HepG2 (cell line): Measurements from ENCODE around the gene E2F3. TPM values are rescaled to one million over a fixed set of nuclear protein-coding genes. Genes with fewer than 3 reads are reported as not detected.

Experiments used
- CBX5 ChIP-seq: sonication (generic); formaldehyde crosslinking; IDR thresholded peaks from 2 replicates; pipeline ENCODE4 v1.4.0; 2020; ENCODE audit warnings: missing genetic modification reagents, borderline replicate concordance
- CCDC6 ChIP-seq: sonication (generic); formaldehyde crosslinking; IDR thresholded peaks from 2 replicates; pipeline ENCODE4 v1.8.1; 2022; ENCODE audit warnings: mild to moderate bottlenecking, missing genetic modification reagents, moderate library complexity
- ELF3 ChIP-seq: IDR thresholded peaks from 2 replicates; pipeline ENCODE4 v1.6.1; 2016; ENCODE audit warnings: missing genetic modification reagents, missing compliant biosample characterization
- ELF4 ChIP-seq: sonication (generic); formaldehyde crosslinking; IDR thresholded peaks from 2 replicates; pipeline ENCODE4 v1.5.0; 2020; ENCODE audit warnings: missing genetic modification reagents, mild to moderate bottlenecking, moderate library complexity, borderline replicate concordance
- FOXM1 ChIP-seq: sonication (generic); formaldehyde crosslinking; IDR thresholded peaks from 2 replicates; pipeline ENCODE4 v1.5.0; 2020; ENCODE audit warnings: missing genetic modification reagents
- HNRNPUL1 ChIP-seq: fragments of 200-400 bp; formaldehyde crosslinking; IDR thresholded peaks from 2 replicates; pipeline ENCODE4 v1.6.1; 2017; ENCODE audit warnings: low read depth, mild to moderate bottlenecking, low read length, moderate library complexity
- JUN ChIP-seq: sonication (generic); formaldehyde crosslinking; IDR thresholded peaks from 2 replicates; pipeline ENCODE4 v1.4.0; 2020; ENCODE audit warnings: mild to moderate bottlenecking, missing genetic modification reagents
- KAT8 ChIP-seq: IDR thresholded peaks from 2 replicates; pipeline ENCODE4 v1.6.1; 2016; ENCODE audit warnings: missing genetic modification reagents, missing compliant biosample characterization
- MAFK ChIP-seq, 2 experiments: IDR thresholded peaks in 1 of 2; conservative IDR thresholded peaks in 1 of 2; 2 replicates each; pipeline ENCODE4 v1.6.1; 2011; ENCODE audit warnings: improper control_type of control experiment in 2 of 2, low read length in 2 of 2
- MIER2 ChIP-seq: IDR thresholded peaks from 2 replicates; pipeline ENCODE4 v1.6.1; 2016; ENCODE audit warnings: missing biosample characterization, missing genetic modification reagents
- MTF1 ChIP-seq: sonication (generic); formaldehyde crosslinking; IDR thresholded peaks from 2 replicates; pipeline ENCODE4 v1.5.0; 2020; ENCODE audit warnings: missing genetic modification reagents
- MXD4 ChIP-seq: IDR thresholded peaks from 2 replicates; pipeline ENCODE4 v1.6.1; 2016; ENCODE audit warnings: mild to moderate bottlenecking, missing biosample characterization, missing genetic modification reagents
- NFE2L2 ChIP-seq: fragments of 150-350 bp; IDR thresholded peaks from 2 replicates; pipeline ENCODE4 v1.6.1; 2014; ENCODE audit warnings: low read length
- NFYB ChIP-seq: sonication (generic); formaldehyde crosslinking; IDR thresholded peaks from 2 replicates; pipeline ENCODE4 v1.4.0; 2020; ENCODE audit warnings: missing genetic modification reagents
- PHF21A ChIP-seq: sonication (generic); formaldehyde crosslinking; IDR thresholded peaks from 2 replicates; pipeline ENCODE4 v1.5.0; 2020; ENCODE audit warnings: mild to moderate bottlenecking, missing genetic modification reagents
- PRDM15 ChIP-seq: sonication (generic); formaldehyde crosslinking; IDR thresholded peaks from 2 replicates; pipeline ENCODE4 v1.4.0; 2020; ENCODE audit warnings: missing genetic modification reagents
- SP5 ChIP-seq: IDR thresholded peaks from 2 replicates; pipeline ENCODE4 v1.6.1; 2016; ENCODE audit warnings: low read depth, borderline replicate concordance
- TBP ChIP-seq: sonication (generic); formaldehyde crosslinking; IDR thresholded peaks from 2 replicates; pipeline ENCODE4 v1.5.0; 2020; ENCODE audit warnings: missing genetic modification reagents
- TP53 ChIP-seq: sonication (generic); formaldehyde crosslinking; conservative IDR thresholded peaks from 2 replicates; pipeline ENCODE4 v1.4.0; 2020; ENCODE audit warnings: missing genetic modification reagents
- ZBTB8A ChIP-seq: sonication (generic); formaldehyde crosslinking; IDR thresholded peaks from 2 replicates; pipeline ENCODE4 v1.4.0; 2020; ENCODE audit warnings: mild to moderate bottlenecking, low read depth, missing genetic modification reagents, borderline replicate concordance
- ZFAT ChIP-seq: sonication (generic); formaldehyde crosslinking; conservative IDR thresholded peaks from 2 replicates; pipeline ENCODE4 v1.8.1; 2023; ENCODE audit warnings: missing genetic modification reagents, inconsistent platforms
- ZFP82 ChIP-seq: sonication (generic); formaldehyde crosslinking; IDR thresholded peaks from 2 replicates; pipeline ENCODE4 v1.5.1; 2020; ENCODE audit warnings: mild to moderate bottlenecking, missing genetic modification reagents, borderline replicate concordance
- ZKSCAN8 ChIP-seq: IDR thresholded peaks from 2 replicates; pipeline ENCODE4 v1.6.1; 2016; ENCODE audit warnings: borderline replicate concordance, missing genetic modification reagents, missing compliant biosample characterization
- ZNF343 ChIP-seq: sonication (generic); formaldehyde crosslinking; IDR thresholded peaks from 2 replicates; pipeline ENCODE4 v1.4.0; 2020; ENCODE audit warnings: mild to moderate bottlenecking, missing genetic modification reagents
- ZNF674 ChIP-seq: sonication (generic); formaldehyde crosslinking; IDR thresholded peaks from 2 replicates; pipeline ENCODE4 v1.5.0; 2020; ENCODE audit warnings: low read depth, mild to moderate bottlenecking, missing genetic modification reagents
- ZNF7 ChIP-seq: IDR thresholded peaks from 2 replicates; pipeline ENCODE4 v1.6.1; 2016; ENCODE audit warnings: missing biosample characterization, missing genetic modification reagents
- ZSCAN9 ChIP-seq: IDR thresholded peaks from 2 replicates; pipeline ENCODE4 v1.6.1; 2016; ENCODE audit warnings: borderline replicate concordance
- polyA plus RNA-seq, 8 experiments: library from polyadenylated mRNA; depleted of rRNA in 3 of 8; stranded (reverse) in 7 of 8; unstranded in 1 of 8; fragments of >200 nt; fragmentation: Illumina TruSeq in 4 of 8; extraction: Trizol in 4 of 8; gene quantifications; 2 replicates each; pipeline versions ENCODE4 v1.2.1 to v1.2.3, GENCODE V29; 2011 to 2016; ENCODE audit warnings: low read depth in 4 of 8, missing spikeins in 1 of 8, mixed read lengths in 1 of 8; ENCODE audit not compliant: insufficient read depth in 1 of 8
- total RNA-seq, 5 experiments: library from RNA; depleted of rRNA; stranded (reverse); fragments of >200 nt; fragmentation: Illumina TruSeq; extraction: Trizol; gene quantifications; 2 replicates each; pipeline ENCODE4 v1.2.3, GENCODE V29; 2016; ENCODE audit warnings: low read depth in 1 of 5

E2F3 gene
- total and polyA plus RNA-seq, 2 of the 13 experiments (the other 11 are each of a cell fraction or from before 2014, with no cell fraction given), result 8.5 to 12.7 TPM

- TF ChIP-seq MIER2 (CRISPR knock-in tag) (0 out of 2 replicates have a peak, but pooled peaks have one; percentile 11), SP5 (CRISPR knock-in tag) (no peak), ZNF7 (CRISPR knock-in tag) (no peak), MTF1 (CRISPR knock-in tag) (no peak), ZNF674 (CRISPR knock-in tag) (no peak), PHF21A (CRISPR knock-in tag) (peak; percentile 74; the same call in 1 of the 2 replicates), PRDM15 (CRISPR knock-in tag) (no peak), MAFK (conservative IDR thresholded peaks at IDR 0.05 in 1 of 2, IDR thresholded peaks at IDR 0.05 in 1 of 2; ENCODE audit: low read length in 2 of 2) (peak in 1 of 2 experiments; percentile 75; a peak in 2 of 4 replicates), ZKSCAN8 (CRISPR knock-in tag) (no peak; the same call in 1 of the 2 replicates), TP53 (CRISPR knock-in tag) (0 out of 2 replicates have a peak, but pooled peaks have one; percentile 25), ZSCAN9 (CRISPR knock-in tag) (0 out of 2 replicates have a peak, but pooled peaks have one; percentile 69), ZFAT (CRISPR knock-in tag) (no peak), NFE2L2 (no peak), CBX5 (peak; percentile 43; the same call in 1 of the 2 replicates), ZFP82 (CRISPR knock-in tag) (no peak), ELF3 (peak; percentile 63), MXD4 (CRISPR knock-in tag) (no peak; the same call in 1 of the 2 replicates), ELF4 (peak; percentile 85; the same call in 1 of the 2 replicates), HNRNPUL1 (no peak), NFYB (CRISPR knock-in tag) (no peak), CCDC6 (CRISPR knock-in tag) (no peak), KAT8 (peak; percentile 99), ZBTB8A (CRISPR knock-in tag) (no peak), ZNF343 (CRISPR knock-in tag) (no peak), FOXM1 (CRISPR knock-in tag) (no peak), JUN (no peak), TBP (CRISPR knock-in tag) (no peak)
These were observed 132.9 kb downstream of the E2F3 start, which contains the start of gene CDKAL1 (continued) for GRCh38 chr6:20534295-20535262.
